ENCODE data around the gene DLEC1.
A peak's percentile ranks its signal among the peaks of the same experiment; 100 is the strongest.

DLEC1 gene

DNA sequence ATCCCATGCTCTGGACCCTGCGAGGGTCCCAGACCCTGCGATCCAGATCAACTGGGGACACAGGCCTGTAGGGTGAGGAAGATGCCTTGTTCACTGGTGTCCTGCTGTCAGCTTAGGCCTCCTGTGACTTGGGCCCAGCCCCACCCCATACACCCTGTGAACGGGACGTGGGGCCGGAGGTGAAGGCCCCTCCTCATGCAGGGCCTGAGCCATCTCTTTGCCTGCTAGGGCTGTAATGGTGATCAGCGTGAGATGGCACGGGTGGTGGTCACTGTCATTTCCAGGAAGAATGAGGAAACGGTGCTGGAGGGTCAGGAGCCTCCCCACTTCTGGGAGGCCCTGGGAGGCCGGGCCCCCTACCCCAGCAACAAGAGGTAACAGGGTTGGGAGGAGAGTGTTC, 36.1 kb upstream of the DLEC1 start:
- no peak for DNase-seq

DNA sequence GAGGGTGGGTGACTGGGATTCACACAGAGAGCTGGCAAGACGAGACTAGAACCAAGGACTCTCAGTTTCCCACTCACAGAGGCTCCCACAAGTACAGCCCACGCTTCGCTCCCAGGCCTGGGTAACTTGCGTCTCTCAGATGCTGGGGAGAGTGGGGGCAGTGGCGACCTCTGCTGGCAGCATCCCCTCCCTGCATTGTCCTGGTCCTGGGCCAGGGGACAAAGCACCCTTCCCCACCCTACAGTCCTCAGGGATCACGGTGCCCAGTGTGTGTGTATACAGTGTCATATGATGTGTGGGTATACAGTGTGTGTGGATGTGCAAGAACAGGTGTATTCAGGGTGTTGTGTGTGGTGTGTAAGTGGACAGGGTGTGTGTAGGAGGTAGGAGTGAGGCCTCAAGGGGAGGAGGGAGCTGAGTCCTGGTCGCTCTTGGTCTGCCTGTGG, 35.6 kb upstream of the DLEC1 start:
- no peak for DNase-seq

DNA sequence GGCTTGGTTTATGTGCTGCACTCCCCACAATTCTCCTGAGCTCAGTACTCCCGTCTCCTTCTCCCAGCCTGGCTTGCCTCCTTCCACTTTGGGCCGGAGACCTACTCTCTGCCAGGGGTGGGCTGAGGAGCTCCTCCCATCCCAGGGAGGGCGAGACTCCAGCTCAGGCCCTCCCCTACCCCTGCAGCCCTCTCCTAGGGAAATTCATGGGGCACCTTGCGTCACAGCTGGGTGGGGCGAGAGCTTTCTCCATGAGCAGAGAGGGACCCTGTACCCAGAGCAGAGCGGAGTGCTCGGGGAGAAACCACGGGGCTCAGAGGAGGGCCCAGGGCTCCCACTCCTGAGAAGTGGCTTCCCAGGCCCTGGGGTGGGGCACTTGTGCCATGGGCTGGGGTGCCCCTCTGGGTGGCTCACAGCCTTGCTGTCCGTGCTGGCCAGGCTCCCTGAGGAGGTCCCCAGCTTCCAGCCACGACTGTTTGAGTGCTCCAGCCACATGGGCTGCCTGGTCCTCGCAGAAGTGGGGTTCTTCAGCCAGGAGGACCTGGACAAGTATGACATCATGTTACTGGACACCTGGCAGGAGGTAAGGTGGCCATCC, 35.1 kb upstream of the DLEC1 start:
- no peak for DNase-seq

DNA sequence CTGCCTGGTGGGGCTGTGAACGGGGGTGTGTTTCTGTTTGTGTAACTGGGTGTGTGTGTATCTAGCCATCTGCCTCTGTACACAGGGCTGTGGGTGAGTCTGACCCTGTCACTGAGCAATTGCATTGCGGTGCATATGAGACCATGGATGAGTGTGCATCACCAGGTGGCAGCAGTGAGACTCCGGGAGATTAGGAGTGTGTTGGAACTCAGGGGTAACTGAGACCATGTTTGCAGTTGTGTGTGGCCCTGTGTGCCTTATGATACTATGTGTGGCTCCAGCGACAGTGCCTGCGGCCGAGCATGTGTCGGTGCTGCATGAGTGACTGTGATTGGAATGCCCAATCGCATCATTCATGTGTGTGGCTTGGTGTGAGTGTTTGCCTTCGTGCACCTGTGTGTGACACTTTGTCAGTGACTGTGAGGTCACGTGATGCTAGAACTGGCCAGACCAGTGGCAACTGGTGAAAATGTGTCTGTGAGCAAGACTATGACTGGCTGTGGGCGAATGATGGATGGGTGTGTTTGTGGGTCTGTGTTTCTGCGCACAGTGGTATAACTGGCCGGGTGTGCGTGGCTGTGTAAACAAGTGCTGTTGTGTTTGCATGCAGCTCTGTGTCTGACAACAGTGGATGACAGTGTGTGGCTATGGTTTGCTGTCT, 34.5 kb upstream of the DLEC1 start:
- peak; percentile 5 for DNase-seq

DNA sequence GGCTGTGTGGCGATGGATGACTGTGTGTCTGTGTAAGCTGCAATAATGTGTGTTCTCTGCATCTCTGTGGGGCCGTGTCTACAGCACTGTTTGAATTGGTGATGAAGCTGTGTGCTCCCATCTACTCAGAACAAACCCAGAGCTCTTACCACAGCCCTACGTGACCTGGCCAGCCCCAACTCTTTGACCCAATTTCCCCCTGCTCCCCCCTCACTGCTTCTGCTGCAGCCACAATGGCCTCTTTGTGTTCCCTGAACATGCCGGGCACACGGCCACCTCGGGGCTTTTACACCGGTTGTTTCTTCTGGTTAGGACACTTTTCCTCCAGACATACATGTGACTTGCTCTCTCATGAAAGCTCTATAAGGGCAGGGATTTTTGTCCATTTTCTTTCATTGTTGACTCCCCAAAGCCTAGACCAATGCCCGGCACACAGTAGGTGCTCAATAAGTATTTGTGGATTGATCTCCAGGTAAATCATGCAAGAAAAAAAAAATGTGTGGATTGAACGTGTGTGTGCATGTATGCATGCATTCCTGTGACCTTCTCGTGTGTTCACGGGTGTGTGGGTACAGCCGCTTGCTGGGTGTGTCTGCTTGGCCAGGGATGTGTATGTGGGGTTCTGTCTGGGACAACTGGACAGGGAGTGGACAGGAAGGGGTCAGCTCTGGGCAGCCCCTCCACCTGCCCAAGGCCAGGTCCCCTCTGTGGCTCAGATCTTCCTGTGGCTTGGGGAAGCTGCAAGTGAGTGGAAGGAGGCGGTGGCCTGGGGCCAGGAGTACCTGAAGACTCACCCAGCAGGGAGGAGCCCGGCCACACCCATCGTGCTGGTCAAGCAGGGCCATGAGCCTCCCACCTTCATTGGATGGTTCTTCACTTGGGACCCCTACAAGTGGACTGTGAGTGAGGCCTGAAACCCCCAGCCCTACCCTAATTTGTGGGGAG, 33.7 kb upstream of the DLEC1 start:
- no peak for DNase-seq

DNA sequence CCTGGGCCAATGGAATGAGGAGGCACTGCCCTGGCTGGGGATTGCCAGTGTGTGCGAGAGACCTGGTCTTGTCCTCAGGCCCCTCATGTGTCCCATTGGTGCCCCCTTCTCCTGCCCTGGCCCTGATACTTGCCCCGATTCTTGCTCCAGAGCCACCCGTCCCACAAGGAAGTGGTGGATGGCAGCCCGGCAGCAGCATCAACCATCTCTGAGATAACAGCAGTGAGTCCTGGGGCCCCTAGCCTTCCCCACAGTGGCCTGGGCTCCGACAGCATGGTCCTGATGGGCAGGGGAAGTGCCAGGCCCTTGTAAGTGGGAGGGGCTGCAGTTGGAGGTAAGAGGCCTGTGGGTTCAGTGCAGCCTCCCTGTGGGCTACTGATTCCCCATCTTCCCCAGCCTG, 33.0 kb upstream of the DLEC1 start:
- no peak for DNase-seq

DNA sequence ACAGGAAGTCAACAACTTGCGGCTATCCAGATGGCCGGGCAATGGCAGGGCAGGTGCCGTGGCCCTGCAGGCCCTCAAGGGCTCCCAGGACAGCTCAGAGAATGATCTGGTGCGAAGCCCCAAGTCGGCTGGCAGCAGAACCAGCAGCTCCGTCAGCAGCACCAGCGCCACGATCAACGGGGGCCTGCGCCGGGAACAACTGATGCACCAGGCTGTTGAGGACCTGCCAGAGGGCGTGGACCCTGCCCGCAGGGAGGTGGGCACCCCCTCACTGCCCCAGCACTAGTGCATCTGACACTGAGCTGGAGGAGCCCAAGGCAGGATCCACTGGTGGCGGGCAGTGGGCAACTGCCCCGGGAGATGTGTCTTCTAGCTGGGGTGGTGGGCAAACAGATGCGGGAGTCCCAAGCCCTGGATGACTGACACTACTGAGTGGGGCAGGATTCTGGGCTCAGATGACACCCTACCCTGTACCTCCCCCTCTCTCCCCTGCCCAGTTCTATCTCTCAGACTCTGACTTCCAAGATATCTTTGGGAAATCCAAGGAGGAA, 32.5 kb upstream of the DLEC1 start:
- no peak for DNase-seq

DNA sequence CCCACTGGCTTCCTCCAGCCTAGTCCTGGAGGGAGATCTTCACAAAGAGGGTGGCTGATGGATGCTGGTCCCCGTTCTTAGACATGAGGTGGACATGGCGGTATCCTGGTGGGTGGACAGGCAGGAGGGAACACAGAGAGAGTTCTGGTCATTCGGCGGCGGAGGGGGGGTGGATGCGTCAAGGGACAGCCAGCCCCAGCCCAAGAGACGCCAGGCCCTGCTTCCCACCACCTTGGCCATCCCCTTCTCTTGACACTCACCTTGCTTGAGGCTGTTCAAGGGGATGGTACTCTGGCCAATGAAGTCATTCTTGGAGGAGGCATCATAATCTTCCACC, 31.3 kb upstream of the DLEC1 start:
- DNase-seq: no peak

DNA sequence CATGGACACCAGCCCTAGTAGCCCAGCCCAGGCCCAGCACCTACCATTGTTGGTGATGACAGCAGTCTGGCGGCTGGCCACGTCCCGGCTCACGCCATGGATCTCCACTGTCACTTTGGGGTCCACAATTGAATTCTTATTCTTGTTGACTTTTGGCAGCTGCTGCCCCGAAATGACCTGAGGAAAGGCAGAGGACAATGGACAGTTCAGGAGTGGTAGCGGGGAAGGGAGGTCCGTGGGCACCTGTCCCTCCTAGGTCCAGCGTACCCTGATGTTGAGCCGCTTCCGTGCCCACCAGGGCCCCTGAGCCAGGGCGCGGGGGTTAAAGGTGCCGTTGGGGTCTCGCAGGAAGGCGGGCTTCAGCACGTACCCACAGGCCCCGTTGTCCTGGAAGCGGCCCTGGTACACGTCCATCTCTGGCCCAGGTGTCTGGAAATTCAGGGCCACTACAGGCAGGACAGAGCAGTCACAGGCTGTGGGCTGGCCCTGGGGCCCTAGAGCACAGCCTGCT, 30.8 kb upstream of the DLEC1 start:
- DNase-seq: no peak

DNA sequence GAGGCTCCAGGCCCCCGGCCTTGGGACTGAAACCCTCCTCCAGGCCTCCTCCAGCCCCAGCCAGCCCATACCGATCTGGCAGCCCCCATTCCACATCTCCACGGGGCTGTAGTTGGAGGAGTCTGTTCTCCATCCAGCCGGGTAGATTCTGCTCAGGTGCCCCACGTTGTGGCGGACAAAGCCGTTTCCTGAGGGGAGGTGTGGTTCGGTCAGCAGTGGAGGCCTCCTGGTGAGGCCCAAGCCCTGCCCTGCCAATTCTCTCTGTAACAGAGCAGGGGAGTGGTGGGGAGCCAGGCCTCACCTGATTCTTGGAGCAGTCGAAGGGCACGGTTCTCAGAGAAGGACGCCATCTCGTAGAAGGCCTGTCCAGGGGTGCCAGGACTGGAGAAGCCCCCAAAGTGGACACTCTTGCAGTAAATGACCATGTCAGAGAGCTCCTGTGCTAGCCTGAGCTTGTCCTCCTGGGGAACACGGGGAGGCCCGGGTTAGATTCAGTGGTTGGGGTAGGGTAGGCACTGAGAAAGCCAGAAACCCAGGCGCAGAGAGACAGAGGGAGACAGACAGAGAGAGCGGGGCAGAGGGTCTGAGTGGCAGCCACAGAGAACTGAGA, 29.9 kb upstream of the DLEC1 start:
- no peak for DNase-seq

DNA sequence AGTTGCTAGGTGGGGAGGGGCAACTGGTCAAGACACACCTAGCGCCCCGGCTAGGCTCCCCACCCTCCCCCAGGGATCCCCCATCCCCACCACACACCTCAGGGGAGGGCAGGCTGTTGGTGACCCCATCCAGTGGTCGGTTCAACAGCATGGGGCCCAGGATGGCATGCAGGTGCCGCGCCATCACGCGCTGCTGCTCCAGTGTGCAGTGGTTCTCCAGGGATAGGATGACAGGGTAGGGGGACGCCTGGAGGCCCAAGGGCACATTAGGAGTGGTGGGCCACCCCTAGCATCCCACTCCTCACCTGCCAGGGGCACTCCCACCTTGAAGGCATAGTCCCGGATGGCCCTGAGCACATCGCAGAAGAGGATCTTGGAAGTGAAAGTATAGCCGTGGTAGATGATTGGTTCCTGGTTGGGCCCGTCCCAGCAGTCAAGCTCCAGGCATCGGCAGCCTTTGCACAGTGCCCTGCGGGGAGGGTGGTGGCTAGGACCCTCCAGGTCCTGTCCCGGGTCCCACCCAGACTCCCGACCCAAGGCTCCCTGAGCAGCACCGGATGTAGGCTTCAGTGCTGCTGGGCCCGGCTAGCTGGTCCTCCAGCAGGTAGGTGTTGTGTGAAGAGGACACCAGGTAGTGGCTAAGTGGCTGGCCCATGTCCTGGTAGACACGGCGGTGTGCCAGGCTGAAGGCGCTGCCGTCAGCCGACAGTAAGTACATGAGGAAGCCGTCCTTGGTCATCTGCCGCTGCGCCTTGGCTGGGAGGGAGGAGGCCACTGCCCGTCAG, 29.0 kb upstream of the DLEC1 start:
- no peak for DNase-seq

DNA sequence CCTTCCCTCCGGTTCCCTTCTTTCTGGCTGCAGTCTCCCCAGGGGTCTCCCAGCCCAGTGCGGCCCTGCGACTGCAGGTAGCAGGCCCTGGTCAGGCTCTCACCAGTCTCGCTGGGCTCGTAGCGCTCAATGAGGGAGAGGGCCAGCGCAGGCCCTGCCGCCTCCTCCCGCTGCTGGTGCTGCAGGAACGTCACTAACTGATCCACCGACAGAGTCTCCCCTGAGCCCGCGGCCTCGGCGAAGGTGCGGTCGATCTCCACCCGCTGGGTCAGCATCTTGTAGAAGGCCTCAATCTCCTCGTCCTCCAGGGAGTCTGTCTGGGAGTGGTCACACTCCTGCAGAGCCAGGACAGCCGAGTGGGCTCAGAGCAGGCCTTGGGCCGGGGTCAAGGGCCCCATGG, 27.9 kb upstream of the DLEC1 start:
- DNase-seq: no peak

DNA sequence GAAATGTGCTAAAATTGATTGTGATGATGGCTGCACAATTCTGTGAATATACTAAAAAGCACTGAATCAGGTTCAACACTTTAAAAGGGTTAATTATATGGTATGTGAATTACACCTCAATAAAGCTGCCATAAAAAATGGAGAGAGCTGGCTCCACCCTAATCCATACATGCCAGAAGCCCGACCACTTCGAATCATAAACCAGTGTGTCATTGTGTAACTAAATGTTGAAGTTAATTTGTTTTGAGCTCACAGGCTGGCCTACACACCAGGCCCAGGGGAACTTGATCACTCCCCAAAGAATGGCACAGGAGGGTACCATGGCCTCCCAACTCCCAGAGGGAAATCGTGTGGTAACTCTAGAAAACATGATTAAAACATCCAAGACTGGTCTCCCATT, 23.5 kb upstream of the DLEC1 start:
- DNase-seq: no peak

DNA sequence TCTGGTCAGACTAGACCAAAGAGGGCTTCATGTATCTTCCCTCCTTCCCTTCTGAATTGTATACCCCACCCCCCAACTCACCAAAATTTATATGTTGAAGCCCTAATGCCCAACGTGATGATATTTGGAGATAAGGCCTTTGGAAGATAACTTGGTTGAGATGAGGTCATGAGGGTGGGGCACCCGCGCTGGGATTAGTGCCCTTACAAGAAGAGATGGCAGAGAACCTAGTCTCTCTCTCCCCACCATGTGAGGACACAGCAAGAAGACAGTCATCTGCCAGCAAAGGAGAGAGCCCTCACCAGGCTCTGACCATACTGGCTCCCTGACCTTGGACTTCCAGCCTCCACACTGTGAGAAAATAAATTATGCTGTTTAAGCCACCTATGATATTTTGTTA, 23.0 kb upstream of the DLEC1 start:
- no peak for DNase-seq

DNA sequence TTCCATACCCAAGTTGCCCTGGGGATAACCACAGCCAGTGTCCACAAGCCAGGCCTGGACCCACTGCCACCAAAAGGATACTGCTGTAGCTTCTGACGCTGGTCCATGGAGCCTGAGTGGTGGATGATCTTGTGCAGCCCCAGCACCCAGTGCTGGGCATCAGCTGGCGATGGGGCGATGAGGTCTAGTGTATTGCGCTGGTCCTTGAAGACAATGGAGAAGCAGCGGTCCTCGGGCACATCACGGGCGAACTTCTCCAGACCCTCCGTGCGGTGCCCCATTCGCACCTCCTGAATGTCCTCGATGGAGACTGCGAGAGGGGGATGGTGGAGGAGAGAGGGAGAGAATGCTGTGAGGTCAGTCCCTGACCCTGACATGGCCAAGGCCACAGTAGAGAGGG, 22.6 kb upstream of the DLEC1 start:
- DNase-seq: no peak

DNA sequence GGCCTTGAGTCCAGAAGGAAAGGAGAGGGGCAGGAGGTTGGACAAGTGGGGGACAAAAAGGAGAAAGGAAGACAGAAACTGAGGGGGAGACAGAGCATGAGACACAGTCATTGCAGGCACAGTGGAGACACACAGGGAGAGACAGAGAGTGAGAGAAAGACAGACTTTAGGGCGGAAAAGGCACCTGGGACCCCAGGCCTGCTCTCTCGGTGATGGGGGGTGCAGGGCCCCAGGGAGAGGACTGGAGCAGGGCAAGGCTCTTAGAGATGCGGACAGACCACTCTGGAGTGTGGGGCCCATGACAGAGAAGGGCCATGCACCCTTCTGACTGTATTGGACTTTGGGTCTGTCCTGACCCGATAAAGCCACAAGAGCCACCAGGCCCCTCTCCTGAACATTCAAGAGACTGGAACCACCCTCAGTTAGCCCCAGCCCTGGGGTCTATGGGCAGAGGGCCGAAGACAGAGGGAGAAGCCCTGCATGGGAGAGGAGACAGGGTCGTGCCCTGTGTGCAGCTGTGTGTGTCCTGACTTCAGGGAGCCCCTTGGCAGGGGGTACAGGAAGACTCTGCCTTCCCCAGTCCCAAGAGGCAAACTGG, 22.1 kb upstream of the DLEC1 start:
- DNase-seq: no peak

DNA sequence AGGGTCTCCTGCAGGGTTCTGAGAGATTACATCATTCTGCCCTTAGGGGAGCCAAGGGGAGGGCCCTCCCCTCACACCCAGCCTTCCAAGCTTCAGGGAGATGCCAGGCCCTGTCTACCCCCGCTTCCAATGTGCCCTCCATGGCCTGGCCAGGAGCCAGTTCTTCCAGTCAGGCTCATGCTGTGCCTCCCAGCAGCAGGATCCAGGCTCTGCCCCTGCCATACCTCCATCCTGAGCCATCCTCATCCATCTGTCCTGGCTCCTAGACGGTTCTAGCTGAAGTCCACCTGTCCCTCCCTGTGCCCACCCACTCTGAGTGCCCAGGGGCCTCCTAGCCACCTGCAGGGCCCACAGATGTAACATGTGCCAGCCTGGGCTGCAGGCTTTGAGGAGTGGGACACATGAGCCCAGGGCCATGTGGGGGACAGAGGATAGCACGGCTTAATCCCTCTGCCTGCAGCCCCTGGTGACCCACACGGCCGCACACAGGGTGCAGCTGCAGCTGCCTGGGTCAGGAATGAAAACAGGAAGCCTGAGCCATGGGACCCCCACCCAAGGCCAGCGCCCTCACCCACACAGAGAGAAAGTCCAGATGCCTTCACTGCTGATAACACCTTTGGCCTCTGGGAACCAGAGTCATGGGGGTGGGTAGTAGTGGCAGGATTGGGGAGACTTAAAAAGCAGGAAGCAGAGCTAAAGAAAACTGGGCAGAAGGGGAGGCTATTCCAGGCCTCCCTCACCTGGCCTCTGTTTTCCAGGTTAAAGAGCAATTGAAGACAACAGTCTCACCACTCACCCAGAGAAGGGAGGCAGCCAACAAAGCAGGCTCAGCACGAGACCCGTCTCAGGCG, 21.3 kb upstream of the DLEC1 start:
- no peak for DNase-seq

DNA sequence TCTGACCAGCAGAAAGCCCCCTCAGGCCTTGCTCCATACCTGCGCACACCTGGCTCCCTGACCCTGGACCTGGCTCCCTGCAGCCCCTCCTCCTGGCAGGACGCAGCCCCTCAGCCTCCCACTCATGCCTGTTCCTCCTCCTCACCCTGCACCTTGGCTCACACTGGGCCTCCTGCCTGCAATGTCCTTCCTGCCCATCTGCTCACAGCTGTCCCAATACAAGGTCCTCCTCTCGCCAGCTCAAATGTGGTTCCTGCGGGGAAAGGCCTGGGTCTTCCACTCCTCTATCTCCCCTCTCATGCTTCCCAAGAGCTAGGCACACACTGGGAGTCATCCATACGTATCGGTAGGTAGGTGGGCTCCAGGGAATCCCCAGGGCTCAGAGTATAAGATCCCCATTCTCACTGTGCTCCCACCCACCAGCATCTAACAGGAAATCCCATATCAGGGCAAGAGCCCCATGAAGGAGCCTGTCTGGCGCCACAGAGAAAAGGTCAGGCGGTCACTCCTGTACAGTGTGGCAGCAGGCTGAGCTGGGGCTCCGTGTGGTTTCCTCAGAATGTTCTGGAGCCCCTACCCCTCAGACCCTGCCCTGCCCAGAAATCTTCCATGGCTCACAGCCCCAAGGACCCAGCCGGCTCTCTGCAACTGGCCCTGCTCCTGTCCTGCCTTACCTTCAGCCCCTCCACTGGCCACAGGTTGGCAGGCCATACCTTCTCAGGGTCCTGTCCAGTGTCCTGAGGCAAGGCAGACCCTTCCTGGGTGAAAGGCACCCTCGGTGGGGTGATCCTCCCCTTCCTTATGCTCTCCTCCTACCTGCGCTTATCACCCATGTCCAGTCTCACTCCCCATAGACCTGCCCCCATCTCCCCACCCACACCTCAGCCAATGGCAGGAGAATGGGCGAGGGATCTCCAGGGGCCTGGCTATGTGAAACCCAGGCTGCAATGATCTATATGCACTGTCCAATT, 20.4 kb upstream of the DLEC1 start:
- DNase-seq: no peak

DNA sequence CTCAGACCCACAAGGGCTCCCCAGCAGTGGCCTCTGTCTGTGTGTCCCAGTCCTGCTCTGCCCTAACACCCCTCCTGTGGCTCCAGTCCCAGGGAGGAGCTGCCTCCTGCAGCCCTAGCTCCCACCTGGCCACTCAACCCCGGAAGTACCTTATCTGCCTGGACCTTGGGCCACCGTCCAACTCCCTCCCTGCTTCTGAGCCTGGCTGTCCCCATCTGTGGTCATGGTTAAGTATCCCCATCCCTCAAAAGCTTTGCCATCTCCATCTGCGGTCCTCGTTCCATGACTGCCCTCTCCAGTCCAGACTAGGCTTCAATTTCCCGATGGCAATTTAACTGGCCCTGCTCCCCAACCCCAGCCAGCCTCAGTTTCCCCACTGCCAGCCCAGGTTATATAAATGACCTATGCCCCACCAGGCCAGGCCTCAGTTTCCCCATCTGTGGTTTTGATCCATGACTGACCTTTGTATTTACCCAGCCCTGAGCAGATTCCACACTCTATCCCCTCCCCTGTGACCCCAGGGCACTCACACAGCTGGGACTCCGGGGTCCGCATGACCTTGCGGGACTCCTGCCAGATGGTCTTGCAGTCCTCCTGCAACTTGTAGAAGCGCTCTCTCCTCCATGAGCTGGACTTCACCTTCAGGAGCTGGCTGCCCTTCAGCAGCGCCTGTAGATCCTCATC, 19.2 kb upstream of the DLEC1 start:
- no peak for DNase-seq
